IMR-90 (cell line): ENCODE results near the gene TUBG2. TPM values are rescaled to one million over a fixed set of nuclear protein-coding genes. Genes with fewer than 3 reads are reported as not detected.

Experiments used
- ATAC-seq: fragments of 200-7000 bp; cut with Tn5 transposase; 2 replicates; pipeline ENCODE4 v1.9.1; 2020; ENCODE audit warnings: low read depth, mild to moderate bottlenecking, moderate library complexity
- BruUV-seq: library from RNA; stranded (reverse); fragments of 400-500 nt; replicated peaks from 2 replicates; lab custom pipeline; 2021; lab: Mats Ljungman, UMichigan
- CTCF ChIA-PET: fragments of 300-600 bp; formaldehyde crosslinking; extraction: SDS; loops from one replicate; lab custom pipeline; 2021; ENCODE audit warnings: antibody characterized with exemption; lab: Yijun Ruan, JAX
- POLR2A ChIA-PET: fragments of 300-600 bp; sonication (Branson Sonifier 250); formaldehyde crosslinking; loops from one replicate; lab custom pipeline; 2022; ENCODE audit warnings: antibody characterized with exemption; ENCODE audit not compliant: unreplicated experiment; lab: Charles Lee
- DNase-seq: peaks from one replicate; pipeline ENCODE4 v3.0.0; 2013
- H2AFZ ChIP-seq: replicated peaks from 2 replicates; pipeline ENCODE3; 2013; ENCODE audit warnings: low read length, mild to moderate bottlenecking; ENCODE audit not compliant: poor library complexity
- H2AK5ac ChIP-seq: 2 replicates; pipeline ENCODE4 v1.6.1; 2013; ENCODE audit warnings: low read depth, low read length, inconsistent platforms
- H2AK9ac ChIP-seq: replicated peaks from 2 replicates; pipeline ENCODE3; 2013; ENCODE audit warnings: mild to moderate bottlenecking, low read depth, low read length, moderate library complexity; ENCODE audit not compliant: poor library complexity
- H2BK120ac ChIP-seq: 2 replicates; pipeline ENCODE4 v1.6.1; 2013; ENCODE audit warnings: low read depth, low read length, inconsistent platforms
- H2BK15ac ChIP-seq: 3 replicates; pipeline ENCODE4 v1.6.1; 2013; ENCODE audit warnings: low read depth, low read length, inconsistent platforms
- H2BK20ac ChIP-seq: 2 replicates; pipeline ENCODE4 v1.6.1; 2013; ENCODE audit warnings: low read depth, mild to moderate bottlenecking, inconsistent platforms, low read length, moderate library complexity
- H2BK5ac ChIP-seq: 2 replicates; pipeline ENCODE4 v1.6.1; 2013; ENCODE audit warnings: mild to moderate bottlenecking, low read depth, low read length, inconsistent platforms; ENCODE audit not compliant: poor library complexity, severe bottlenecking
- H3K14ac ChIP-seq: replicated peaks from 2 replicates; pipeline ENCODE4 v1.6.1; 2013; ENCODE audit warnings: low read depth, low read length, inconsistent platforms
- H3K18ac ChIP-seq: 2 replicates; pipeline ENCODE4 v1.6.1; 2013; ENCODE audit warnings: low read depth, low read length, control low read depth
- H3K23ac ChIP-seq: 2 replicates; pipeline ENCODE4 v1.6.1; 2013; ENCODE audit warnings: low read depth, low read length, inconsistent platforms
- H3K27ac ChIP-seq: 2 replicates; pipeline ENCODE4 v1.5.1; 2013; ENCODE audit warnings: mild to moderate bottlenecking, control low read depth, low read length; ENCODE audit not compliant: insufficient read depth
- H3K27me3 ChIP-seq: 2 replicates; pipeline ENCODE4 v1.6.1; 2013; ENCODE audit warnings: low read length; ENCODE audit not compliant: control insufficient read depth, insufficient read depth
- H3K36me3 ChIP-seq: 2 replicates; pipeline ENCODE4 v1.6.1; 2013; ENCODE audit warnings: low read length, mixed read lengths; ENCODE audit not compliant: control insufficient read depth, insufficient read depth
- H3K4ac ChIP-seq: 2 replicates; pipeline ENCODE4 v1.6.1; 2013; ENCODE audit warnings: low read depth, low read length, inconsistent platforms
- H3K4me1 ChIP-seq: 2 replicates; pipeline ENCODE4 v1.6.1; 2013; ENCODE audit warnings: low read length, mixed read lengths; ENCODE audit not compliant: control insufficient read depth, insufficient read depth
- H3K4me2 ChIP-seq: 2 replicates; pipeline ENCODE4 v1.6.1; 2013; ENCODE audit warnings: low read depth, mild to moderate bottlenecking, control low read depth, low read length, moderate library complexity
- H3K4me3 ChIP-seq: 2 replicates; pipeline ENCODE4 v1.5.1; 2013; ENCODE audit warnings: low read depth, mild to moderate bottlenecking, control low read depth, low read length, moderate library complexity; ENCODE audit not compliant: insufficient read depth
- H3K56ac ChIP-seq: 2 replicates; pipeline ENCODE4 v1.6.1; 2013; ENCODE audit warnings: low read length, inconsistent platforms; ENCODE audit not compliant: insufficient read depth; ENCODE audit errors: extremely low read depth
- H3K79me1 ChIP-seq, 2 experiments: 2 replicates each; pipeline ENCODE4 v1.6.1; 2013; ENCODE audit warnings: low read length in 2 of 2, inconsistent platforms in 1 of 2, low read depth in 1 of 2
- H3K9ac ChIP-seq: 2 replicates; pipeline ENCODE4 v1.6.1; 2013; ENCODE audit warnings: low read depth, low read length, control low read depth
- H3K9me1 ChIP-seq: 2 replicates; pipeline ENCODE4 v1.6.1; 2013; ENCODE audit warnings: low read length, inconsistent platforms; ENCODE audit not compliant: insufficient read depth
- H3K9me3 ChIP-seq: 2 replicates; pipeline ENCODE4 v1.6.1; 2013; ENCODE audit warnings: low read length; ENCODE audit not compliant: control insufficient read depth, insufficient read depth
- H4K20me1 ChIP-seq: 2 replicates; pipeline ENCODE4 v1.6.1; 2013; ENCODE audit warnings: low read length, inconsistent platforms; ENCODE audit not compliant: insufficient read depth
- H4K5ac ChIP-seq: 2 replicates; pipeline ENCODE4 v1.6.1; 2013; ENCODE audit warnings: mild to moderate bottlenecking, low read depth, low read length, control low read depth
- H4K8ac ChIP-seq, 2 experiments: 2 replicates each; pipeline ENCODE4 v1.6.1; 2013; ENCODE audit warnings: low read depth in 2 of 2, low read length in 2 of 2, control low read depth in 1 of 2, inconsistent platforms in 1 of 2
- H4K91ac ChIP-seq: 2 replicates; pipeline ENCODE4 v1.6.1; 2013; ENCODE audit warnings: low read depth, low read length, inconsistent platforms; ENCODE audit not compliant: insufficient read depth
- FOS ChIP-seq: fragments of 150-350 bp; IDR thresholded peaks from 2 replicates; pipeline ENCODE4 v1.6.1; 2016; ENCODE audit warnings: low read depth, low read length
- MAFK ChIP-seq: IDR thresholded peaks from 2 replicates; pipeline ENCODE4 v1.6.1; 2012; ENCODE audit warnings: low read depth, low read length, improper control_type of control experiment
- MXI1 ChIP-seq: IDR thresholded peaks from 2 replicates; pipeline ENCODE4 v1.6.1; 2012; ENCODE audit warnings: low read depth, mild to moderate bottlenecking, low read length, moderate library complexity, borderline replicate concordance
- RCOR1 ChIP-seq: IDR thresholded peaks from 2 replicates; pipeline ENCODE4 v1.6.1; 2012; ENCODE audit warnings: mild to moderate bottlenecking, low read length, improper control_type of control experiment; ENCODE audit not compliant: insufficient replicate concordance
- WGBS, 2 experiments: methylation state at CpG; one replicate each; pipeline versions ENCODE4 v1.1.5 to v1.1.7; 2013; ENCODE audit warnings: missing lambda C conversion rate in 2 of 2; ENCODE audit not compliant: insufficient read length in 1 of 2; ENCODE audit errors: extremely low coverage in 2 of 2; 5-methylcytosine and 5-hydroxymethylcytosine counted together
- dilution Hi-C: fragments of 300-500 bp; cut with HindIII; formaldehyde crosslinking; loops from one replicate; pipeline ENCODE4 v1.14.3; 2018; ENCODE audit warnings: low sequenced_read_pairs; ENCODE audit not compliant: unreplicated experiment
- in situ Hi-C: fragments of 300-500 bp; cut with MboI; formaldehyde crosslinking; loops from 3 replicates; pipeline ENCODE4 v1.14.3; 2019; ENCODE audit warnings: low sequenced_read_pairs, inconsistent platforms, mixed read lengths
- intact Hi-C: fragments of 100-400 bp; cut with micrococcal nuclease; formaldehyde crosslinking; loops from 2 replicates; pipeline ENCODE4 v1.10.0; 2022
- polyA plus RNA-seq, 3 experiments: library from polyadenylated mRNA; depleted of rRNA; stranded (reverse); fragments of >200 nt; gene quantifications; 2 replicates each; pipeline ENCODE4 v1.2.3, GENCODE V29; 2012; ENCODE audit warnings: low replicate concordance in 1 of 3
- total RNA-seq: library from RNA; depleted of rRNA; stranded (reverse); fragments of >200 nt; gene quantifications from 2 replicates; pipeline ENCODE4 v1.2.3, GENCODE V29; 2012

TUBG2 gene
- total and polyA plus RNA-seq, 2 of the 4 experiments (the other 2 are of a cell fraction): 3.6 to 24.6 TPM

DNA sequence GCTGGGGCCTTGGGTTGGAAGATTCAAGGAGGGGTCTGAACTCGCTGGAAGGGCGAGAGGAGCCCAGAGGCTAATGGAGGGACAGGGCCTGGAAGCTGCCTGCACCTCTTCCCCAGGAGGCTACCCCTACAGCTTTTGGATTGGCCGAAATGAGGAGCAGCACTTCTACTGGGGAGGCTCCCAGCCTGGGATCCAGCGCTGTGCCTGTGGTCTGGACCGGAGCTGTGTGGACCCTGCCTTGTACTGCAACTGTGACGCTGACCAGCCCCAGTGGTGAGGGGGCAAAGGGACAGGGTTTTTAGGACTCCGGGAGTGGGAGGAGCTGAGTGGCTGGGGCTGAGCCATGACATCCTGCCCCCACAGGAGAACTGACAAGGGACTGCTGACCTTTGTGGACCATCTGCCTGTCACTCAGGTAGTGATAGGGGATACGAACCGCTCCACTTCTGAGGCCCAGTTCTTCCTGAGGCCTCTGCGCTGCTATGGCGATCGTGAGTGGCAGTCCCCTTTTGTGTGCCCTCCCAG, 32.0 kb downstream of the TUBG2 start:
- CTCF ChIA-PET: no interaction called here
- Histone ChIP-seq H2BK20ac (no peak overlapping the region), H3K23ac (no peak overlapping the region), H3K27me3 (no peaks in the 10 kb centered on the region), H4K8ac (no peak overlapping the region), H4K5ac (no peak overlapping the region), H3K79me1 (no peaks in the 10 kb centered on the region), H3K9ac (no peak overlapping the region), H3K27ac (no peak overlapping the region), H4K91ac (no peak overlapping the region), H2AK5ac (no peak overlapping the region), H3K9me3 (no peaks in the 10 kb centered on the region), H3K4me3 (no peak overlapping the region), H4K20me1 (no peaks in the 10 kb centered on the region), H2AFZ (no peak overlapping the region), H3K56ac (no peak overlapping the region), H3K18ac (no peak overlapping the region), H2BK120ac (no peak overlapping the region), H3K36me3 (peaks cover 68% of the 10 kb centered on the region), H3K4me1 (no peaks in the 10 kb centered on the region), H3K4me2 (no peak overlapping the region), H2BK5ac (no peak overlapping the region), H2BK15ac (no peak overlapping the region), H3K14ac (no peak overlapping the region), H3K4ac (no peak overlapping the region), H3K9me1 (peaks cover 5% of the 10 kb centered on the region), H2AK9ac (peak overlapping the region; percentile 16)
- intact Hi-C loops (no loop called here), dilution Hi-C loops (no loop called here), in situ Hi-C loops (loop anchor here (25.0 kb wide), 1 partner anchor 621 kb away; no protein-coding TSS in a partner anchor)
- 54% methylated on average over 3 of the region's 12 CpGs; no CpG with 5 or more reads in 1 of the 2 experiments for WGBS, 2 experiments
- TF ChIP-seq MXI1: no peak
- no peak for TF ChIP-seq FOS
- no peak for TF ChIP-seq MAFK
- no peak for TF ChIP-seq RCOR1
- TSS peak; percentile 63 for BruUV-seq
- ATAC-seq: no peak
- POLR2A ChIA-PET: no interaction called here
- DNase-seq: no peak
